NCI-H460 (cell line): ENCODE measurements around the gene GLB1L3. TPM values are rescaled to one million over a fixed set of nuclear protein-coding genes. Genes with fewer than 3 reads are reported as not detected.
"Not testable (repeated sequence)": the region's sequence is repeated elsewhere in the genome, so short reads cannot be mapped to it uniquely, and the experiment has no call there.

Experiments
- DNase-seq: peaks from one replicate; pipeline ENCODE4 v3.0.0-alpha.2; 2016; ENCODE audit warnings: low read depth; ENCODE audit errors: extremely low read depth
- total RNA-seq: library from RNA; depleted of rRNA; stranded (reverse); fragments of >200 nt; shearing (Covaris generic); gene quantifications from 2 replicates; pipeline ENCODE4 v1.2.3, GENCODE V29; 2014

The GLB1L3 gene
- total RNA-seq, 1 experiment from 2014 or later = 0.54 TPM

DNA sequence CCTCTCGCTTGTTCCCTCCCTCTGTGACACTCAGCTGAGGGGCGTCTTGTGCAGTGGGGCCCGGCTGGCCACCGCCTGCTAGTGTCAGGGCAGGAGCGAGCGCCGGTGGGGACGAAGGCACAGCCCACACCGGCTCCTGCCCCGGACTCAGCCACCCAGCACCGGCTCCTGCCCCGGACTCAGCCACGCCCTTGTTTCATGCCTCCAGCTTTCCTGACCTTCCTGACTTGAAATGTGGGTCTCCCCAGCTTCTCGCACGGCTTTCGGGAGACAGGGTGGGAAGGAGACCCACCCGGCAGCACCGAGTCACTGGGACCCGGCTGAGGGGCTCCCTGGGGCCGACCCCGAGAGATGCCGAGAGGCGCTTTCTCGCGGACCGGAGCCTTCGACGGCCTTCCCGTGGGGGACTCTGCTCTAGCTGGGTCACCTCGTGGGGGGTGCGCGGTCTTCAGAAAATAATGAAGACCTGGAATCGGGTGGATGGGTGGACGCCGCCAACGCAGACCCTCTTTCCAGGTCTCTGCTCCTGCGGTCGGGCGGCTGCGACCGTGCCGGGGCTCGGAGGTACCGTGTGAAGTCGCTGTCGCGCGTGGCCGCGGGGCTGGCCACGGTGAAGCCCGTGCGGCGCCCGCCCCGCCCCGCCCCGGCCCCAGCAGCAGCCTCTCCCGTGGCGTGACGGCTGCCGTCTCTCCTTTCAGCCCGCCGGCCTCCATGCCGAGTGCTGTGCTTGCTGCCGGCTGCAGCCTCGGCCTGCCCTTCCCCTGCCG lies 65.8 kb downstream of the GLB1L3 start:
- no peak for DNase-seq

DNA sequence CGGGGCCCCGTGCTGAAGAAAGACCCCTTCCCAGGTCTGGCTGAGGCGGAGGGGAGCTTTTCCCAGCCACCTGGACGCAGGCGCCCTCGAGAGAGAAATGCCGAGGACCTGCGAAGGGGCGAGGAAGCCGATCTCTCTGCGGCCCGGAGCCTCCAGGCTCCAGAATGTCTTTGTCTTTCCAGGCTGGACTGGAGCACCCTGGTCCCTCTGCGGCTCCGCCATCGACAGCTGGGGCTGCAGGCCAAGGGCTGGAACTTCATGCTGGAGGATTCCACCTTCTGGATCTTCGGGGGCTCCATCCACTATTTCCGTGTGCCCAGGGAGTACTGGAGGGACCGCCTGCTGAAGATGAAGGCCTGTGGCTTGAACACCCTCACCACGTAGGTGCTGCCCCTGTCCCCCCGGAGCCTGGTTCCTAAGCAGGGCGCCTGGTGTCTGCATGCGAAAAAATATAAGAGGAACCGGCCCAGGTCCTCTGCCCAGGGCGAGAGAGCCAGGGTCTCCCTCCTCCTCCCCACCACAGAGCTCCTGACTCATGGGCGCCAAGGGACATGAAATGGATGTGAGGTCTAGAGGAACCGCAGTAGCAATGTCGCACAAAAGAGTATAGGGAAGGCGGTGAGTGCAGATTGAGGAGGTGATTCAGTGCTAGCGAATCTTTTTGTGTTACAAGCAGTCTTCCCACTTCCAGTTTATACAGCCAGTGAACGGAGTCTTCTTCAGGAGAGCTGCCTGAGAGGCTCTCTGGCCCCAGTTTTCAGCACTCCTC lies 66.6 kb downstream of the GLB1L3 start:
- DNase-seq = no peak

DNA sequence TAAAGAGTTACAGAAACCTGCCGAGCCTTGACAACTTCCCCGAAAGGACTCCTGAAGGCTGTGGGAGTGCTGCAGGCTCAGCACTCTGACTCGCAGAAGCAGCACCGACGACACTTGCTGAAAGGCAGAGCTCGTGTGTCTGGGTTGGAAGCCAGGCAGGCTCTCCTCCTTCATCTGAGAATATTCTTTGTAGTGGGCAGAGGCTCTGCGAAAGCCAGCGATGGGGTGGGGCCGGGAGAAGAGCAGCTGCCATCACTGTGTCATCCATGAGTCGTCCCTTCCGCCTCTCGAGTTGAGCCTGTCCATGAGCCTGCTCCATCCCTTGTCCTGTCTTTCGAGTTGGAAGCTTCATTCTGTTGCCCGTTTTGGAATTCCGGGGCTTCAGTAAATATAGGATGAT lies 67.5 kb downstream of the GLB1L3 start:
- no peak for DNase-seq

DNA sequence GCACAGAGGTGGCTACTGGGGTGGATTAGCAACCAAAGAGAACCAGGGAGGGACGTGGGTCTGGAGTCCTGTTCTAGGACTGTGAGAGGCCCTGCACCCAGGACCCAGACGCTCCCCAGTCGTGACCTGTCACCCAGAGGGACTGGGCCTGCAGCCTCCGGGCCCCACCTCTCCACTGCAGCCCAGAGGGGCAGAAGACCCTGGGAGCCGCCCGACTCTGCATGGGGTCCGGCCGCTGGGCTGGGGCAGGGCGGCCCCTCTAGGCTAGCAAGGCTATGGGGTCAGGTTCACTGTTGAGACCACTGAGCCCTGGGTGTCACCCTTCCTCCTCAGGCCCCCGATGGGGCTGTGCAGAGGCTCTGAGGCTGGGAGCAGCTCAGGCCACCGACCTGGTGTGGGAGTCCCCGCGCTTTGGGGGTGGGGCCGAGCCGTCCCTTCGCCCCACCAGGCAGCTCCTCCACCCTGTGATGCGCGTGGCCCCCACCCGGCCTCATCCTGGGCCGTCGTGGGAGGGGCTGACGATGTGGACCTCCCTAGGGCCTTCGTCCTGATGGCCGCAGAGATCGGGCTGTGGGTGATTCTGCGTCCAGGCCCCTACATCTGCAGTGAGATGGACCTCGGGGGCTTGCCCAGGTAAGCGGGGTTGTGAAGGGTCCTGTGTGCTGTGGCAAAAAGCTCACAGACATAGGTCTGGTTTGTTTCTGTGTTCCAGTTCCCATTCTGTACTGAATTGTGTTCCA lies 68.5 kb downstream of the GLB1L3 start:
- not testable (repeated sequence) for DNase-seq

- no peak for DNase-seq
These were observed 69.0 kb downstream of the GLB1L3 start for GRCh38 chr11:134345237-134345550.

DNA sequence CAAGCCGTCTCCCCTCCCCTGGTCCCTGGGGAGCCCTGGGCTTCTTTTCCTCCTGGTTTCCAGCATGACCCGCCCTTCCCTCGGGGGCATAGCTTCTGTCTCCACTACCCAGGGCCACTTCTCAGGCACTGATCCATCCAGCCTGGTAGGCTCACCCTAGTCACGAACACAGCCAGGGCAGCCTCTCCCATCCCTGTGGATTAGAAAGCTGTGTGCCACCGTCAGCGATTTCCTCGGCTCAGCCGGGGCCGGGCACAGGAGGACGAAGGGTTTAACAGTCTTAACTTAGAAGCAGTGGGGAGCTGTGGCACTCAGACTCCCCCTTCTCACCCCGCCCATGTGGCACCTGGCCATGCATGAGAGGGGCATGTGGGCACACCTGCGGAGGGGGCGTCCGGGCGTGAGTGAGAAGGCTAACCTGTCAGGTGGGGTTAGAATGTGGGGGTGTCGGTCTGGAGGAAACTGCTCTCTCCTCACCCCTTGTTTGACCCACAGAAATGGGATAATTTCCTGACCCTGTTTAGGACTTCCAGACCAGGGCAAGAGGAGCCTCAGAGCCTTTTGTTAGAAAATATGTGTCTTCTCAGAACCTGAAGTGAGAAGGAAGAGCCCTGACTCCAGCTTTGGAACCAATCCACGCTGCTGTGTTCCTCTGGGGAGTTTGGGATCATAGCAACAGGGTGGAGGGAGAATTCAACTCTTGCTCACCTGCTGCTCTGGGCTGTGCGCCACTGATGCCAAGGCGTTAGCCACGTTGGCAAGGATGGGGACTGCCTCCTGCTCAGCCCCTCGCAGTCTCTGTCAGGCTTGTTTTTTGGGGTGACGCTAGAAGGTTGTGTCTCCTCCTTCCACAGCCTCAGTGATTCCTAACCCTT lies 70.2 kb downstream of the GLB1L3 start:
- DNase-seq = no peak

DNA sequence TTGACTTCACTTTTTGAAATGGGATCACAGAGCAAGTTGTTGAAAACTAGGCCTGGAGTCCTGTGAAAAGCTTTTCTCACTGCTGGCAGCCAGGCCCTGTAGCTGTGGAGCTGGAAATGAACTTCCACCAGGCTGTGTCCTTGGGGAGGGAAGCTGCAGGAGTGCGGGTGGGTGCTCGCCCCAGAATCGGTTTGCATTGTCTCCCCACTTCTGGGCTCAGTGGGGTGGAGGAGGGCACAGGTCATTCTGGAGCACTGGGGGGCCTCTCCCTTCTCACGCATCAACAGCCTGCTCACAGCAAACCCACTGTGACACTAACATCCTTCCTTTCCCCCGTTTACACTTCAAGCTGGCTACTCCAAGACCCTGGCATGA lies 70.8 kb downstream of the GLB1L3 start:
- DNase-seq = no peak

DNA sequence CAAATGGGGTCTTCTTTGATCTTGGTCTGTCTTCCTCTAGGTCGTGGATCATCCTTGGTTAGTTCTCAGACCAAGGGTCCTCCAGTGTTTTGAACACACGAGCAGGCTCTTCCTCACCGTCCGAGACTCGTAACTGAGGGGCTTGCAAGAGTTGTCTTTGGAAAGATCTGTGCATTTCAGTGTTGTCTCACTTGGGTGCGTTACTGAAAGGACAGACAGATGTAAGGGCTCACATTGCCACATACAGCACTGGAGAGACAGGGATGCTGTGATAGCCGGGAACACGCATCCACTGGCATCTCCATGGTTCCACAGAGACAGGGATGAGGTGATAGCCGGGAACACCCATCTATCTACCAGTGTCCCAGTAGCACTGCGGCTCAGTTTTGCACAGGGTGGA lies 71.3 kb downstream of the GLB1L3 start:
- no peak for DNase-seq

DNA sequence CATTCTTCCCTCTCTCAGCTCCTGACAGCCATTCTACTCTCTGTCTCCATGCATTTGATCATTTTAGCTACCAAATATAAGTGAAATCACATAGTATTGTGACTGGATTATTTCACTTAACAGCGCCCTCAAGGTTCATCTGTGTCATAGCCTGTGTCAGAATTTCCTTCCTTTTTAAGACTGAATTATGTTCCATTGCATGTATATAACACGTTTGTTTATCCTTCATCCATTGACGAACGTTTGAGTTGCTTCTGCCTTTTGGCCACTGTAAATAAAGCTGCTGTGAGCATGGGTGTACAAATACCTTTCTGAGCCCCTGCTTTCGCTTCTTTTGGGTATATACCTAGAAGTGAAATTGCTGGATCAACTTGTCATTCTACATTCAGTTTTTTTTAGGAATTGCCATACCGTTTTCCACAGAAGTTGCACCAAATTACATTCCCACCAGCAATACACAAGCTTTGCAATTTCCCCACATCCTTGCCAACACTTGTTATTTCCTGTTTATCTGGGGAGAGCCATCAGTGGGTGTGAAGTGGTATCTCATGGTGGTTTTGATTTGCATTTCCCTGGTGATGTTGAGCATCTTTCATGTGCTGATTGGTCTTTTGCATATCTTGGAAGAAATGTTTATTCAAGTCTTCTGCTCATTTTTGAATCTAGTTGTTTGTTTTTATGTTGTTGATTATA lies 73.1 kb downstream of the GLB1L3 start:
- DNase-seq = no peak

DNA sequence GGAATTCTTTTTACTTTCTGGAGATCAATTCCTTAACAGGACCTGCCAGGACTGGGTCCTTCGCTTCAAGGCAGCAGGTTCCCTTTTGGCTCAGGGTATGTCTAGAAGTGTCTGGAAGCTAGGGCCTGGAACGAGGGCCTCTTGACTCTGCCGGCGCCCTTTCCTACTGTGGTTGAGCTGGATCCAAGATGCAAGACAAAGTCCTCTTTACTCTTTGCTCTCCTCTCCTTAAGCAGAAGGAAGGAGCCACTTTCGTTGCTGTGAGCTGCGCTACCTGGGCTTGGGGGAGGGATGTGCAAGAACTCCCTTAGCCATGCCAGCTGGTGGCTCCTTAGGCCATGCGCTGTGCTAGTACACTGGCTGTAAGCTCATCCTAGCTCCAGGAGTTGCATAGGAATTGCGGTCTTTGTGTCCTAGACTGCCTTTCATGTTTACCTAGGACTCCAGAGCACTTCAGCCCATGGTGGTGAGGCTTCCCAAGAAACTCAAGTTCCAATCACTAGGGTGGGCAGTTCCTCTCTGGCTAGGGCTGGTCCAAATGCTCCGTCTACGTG lies 73.7 kb downstream of the GLB1L3 start:
- no peak for DNase-seq

DNA sequence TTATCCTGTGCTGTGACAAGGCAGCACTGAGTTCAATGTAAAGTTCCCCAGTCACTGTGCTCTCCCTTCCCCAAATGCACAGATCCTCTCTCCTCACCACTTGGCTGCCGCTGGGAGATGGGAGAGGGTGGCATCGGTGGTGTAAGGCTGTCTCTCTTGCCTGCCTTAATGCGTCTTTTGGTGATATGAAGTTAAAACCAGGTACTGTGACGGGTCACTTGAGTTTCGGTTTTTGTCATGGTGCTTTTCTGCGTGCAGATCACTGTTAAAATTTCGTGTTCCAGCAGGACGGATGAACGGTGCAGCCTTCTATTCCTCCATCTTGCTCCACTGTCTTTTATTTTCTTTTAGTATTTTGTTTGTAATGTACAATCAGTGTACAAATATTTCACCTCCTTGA lies 74.2 kb downstream of the GLB1L3 start:
- DNase-seq = no peak

GRCh38 chr11:134352111-134352510 lies 75.9 kb downstream of the GLB1L3 start:
- no peak for DNase-seq

DNA sequence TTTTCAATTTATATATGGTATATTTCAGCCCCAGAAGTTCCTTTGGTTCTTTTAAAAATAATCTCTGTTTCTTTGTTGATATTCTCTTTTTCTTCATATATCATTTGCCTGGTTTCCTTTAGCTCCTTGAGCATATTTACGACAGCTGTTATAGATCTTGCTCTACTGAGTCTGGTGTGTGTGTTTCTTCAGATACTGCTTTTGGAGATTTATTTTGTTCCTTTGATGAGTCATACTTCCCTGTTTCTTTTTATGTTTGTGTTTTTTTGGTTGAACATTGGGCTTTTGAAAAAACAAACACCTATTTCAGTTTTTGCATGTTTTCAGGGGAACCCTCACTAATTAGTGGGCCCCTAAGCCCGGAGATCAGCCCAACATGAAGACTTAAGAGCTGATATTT lies 79.0 kb downstream of the GLB1L3 start:
- no peak for DNase-seq

GRCh38 chr11:134355656-134356055 lies 79.5 kb downstream of the GLB1L3 start:
- DNase-seq = no peak

DNA sequence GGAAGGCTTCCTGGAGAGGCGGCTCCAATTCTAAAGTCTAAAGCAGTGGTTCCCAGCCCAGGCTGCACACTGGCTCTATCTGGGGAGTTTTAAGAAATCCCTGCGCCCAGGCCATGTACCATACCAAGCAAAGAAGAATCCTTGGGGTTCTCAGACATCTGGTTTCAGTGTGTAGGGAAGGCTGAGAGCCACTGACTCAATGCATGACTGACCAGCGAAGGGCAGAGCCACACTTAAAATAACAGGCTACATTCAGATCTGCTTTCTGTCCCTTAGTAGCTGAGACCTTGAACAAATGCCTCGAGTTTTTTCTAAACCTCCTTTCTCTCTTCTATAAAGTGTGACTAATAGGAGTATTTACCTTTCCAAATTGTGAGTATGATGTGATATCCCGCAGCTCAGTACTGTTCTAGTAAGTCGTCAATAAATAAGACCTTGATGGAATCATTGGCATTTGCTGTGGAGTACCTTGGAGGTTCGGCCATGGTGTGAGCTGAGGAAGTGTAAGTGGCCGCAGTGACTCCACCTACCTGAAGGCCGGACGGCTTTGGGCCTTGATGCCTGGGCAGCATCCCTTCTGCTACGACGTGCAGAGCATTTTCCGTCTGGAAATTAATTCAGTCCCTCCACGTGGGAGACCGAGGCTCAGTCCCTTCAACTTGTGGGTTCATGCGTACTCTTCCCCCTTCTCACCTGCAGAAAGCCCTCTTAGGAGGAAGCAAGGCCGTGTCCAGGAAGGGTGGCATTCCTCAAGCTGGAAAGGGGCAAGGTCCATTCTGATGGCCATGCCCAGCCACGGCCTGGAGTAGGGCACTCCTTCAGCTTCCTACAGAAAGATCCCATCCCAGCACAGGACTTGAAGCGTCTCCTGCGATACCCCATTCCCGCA lies 80.7 kb downstream of the GLB1L3 start:
- DNase-seq = no peak

GRCh38 chr11:134357545-134357839 lies 81.3 kb downstream of the GLB1L3 start:
- no peak for DNase-seq

DNA sequence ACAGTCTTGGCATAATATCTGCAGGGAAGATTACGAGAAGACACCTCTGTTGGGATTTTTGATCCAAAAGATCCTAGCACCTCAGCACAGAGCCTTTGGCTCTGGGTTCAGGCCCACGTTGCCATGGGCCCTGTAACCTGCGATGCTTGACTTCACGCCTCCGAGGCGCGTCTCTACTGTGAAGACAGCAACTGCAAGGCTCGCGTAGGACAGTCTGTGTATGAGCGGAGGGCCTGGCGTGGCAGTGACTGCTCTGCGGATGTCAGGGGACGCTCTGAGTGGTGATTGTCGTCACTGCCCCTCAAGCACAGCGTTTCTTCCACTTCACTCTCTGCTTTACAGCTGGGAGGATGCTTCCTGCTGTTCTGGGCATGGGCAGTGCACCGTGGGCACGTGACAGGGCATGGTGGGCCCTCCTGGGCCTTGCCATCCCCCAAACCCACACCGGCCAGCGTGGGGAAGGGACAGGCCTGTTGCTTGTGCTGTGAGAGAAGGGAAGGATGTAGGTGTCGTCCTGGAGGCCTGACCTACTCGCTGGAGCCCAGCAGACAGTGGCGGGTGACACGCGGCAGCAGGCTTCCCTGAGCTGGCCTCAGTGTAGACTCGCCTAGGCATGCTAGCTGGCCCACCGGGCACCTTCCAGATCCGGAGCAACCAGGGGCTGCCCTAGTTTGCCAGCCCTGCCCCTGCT lies 82.1 kb downstream of the GLB1L3 start:
- DNase-seq = no peak

- DNase-seq = no peak
These were observed 82.8 kb downstream of the GLB1L3 start for GRCh38 chr11:134358856-134359490.
